SK-N-SH (cell line): ENCODE results near the gene MYOD1. TPM values are rescaled to one million over a fixed set of nuclear protein-coding genes. Genes with fewer than 3 reads are reported as not detected.

Source experiments
- CTCF ChIA-PET: fragments of 300-600, 350-600 bp; formaldehyde crosslinking; extraction: SDS; loops from one replicate; lab custom pipeline; 2021; lab: Yijun Ruan, JAX
- POLR2A ChIA-PET: fragments of 350-600 bp; sonication (Branson Sonifier 250); formaldehyde crosslinking; extraction: SDS; loops from one replicate; lab custom pipeline; 2020; ENCODE audit warnings: antibody characterized with exemption, inconsistent platforms; lab: Yijun Ruan, JAX
- DNase-seq: peaks from one replicate; pipeline ENCODE4 v3.0.0; 2012
- H2AFZ ChIP-seq: fragments of 200-600 bp; sonication (generic); 2 replicates; pipeline ENCODE4 v1.8.1; 2016; ENCODE audit warnings: antibody characterized with exemption, mild to moderate bottlenecking, low read depth
- H3F3A ChIP-seq: fragments of 200-600 bp; sonication (generic); replicated peaks from 2 replicates; pipeline ENCODE3; 2016; ENCODE audit warnings: antibody characterized with exemption, mild to moderate bottlenecking; ENCODE audit not compliant: insufficient read depth
- H3K27ac ChIP-seq, 2 experiments: fragments of 200-500 bp in 1 of 2; fragments of 200-600 bp in 1 of 2; sonication (Bioruptor generic) in 1 of 2; sonication (generic), shearing (Covaris generic) in 1 of 2; 2 replicates each; pipeline versions ENCODE4 v1.5.1 to v1.6.1; 2014 to 2016; ENCODE audit warnings: low read depth in 2 of 2, inconsistent platforms in 1 of 2, low read length in 1 of 2, mild to moderate bottlenecking in 1 of 2, mixed read lengths in 1 of 2
- H3K27me3 ChIP-seq: fragments of 200-600 bp; sonication (generic), shearing (Covaris generic); 2 replicates; pipeline ENCODE4 v1.6.1; 2016; ENCODE audit warnings: mixed run types; ENCODE audit not compliant: insufficient read depth
- H3K36me3 ChIP-seq, 2 experiments: fragments of 200-500 bp in 1 of 2; fragments of 200-600 bp in 1 of 2; sonication (Bioruptor generic) in 1 of 2; sonication (generic) in 1 of 2; replicated peaks in 1 of 2; 2 replicates each; pipeline versions ENCODE3 to v1.5.1; 2014 to 2016; ENCODE audit warnings: low read length in 1 of 2, mild to moderate bottlenecking in 1 of 2; ENCODE audit not compliant: insufficient read depth in 2 of 2, control insufficient read depth in 1 of 2
- H3K4me1 ChIP-seq, 2 experiments: fragments of 200-500 bp in 1 of 2; fragments of 200-600 bp in 1 of 2; sonication (Bioruptor generic) in 1 of 2; sonication (generic), shearing (Covaris generic) in 1 of 2; 2 replicates each; pipeline versions ENCODE4 v1.5.1 to v1.6.1; 2014 to 2016; ENCODE audit warnings: low read depth in 1 of 2, low read length in 1 of 2, mixed run types in 1 of 2; ENCODE audit not compliant: insufficient read depth in 2 of 2, control insufficient read depth in 1 of 2
- H3K4me2 ChIP-seq: fragments of 200-600 bp; sonication (generic), shearing (Covaris generic); 2 replicates; pipeline ENCODE4 v1.6.1; 2017; ENCODE audit warnings: mixed run types
- H3K4me3 ChIP-seq, 2 experiments: fragments of 200-500 bp in 1 of 2; fragments of 200-600 bp in 1 of 2; sonication (Bioruptor generic) in 1 of 2; sonication (generic), shearing (Covaris generic) in 1 of 2; 2 replicates each; pipeline versions ENCODE4 v1.5.1 to v1.8.1; 2014 to 2016; ENCODE audit warnings: low read depth in 2 of 2, inconsistent platforms in 1 of 2, low read length in 1 of 2, mild to moderate bottlenecking in 1 of 2, mixed read lengths in 1 of 2, moderate library complexity in 1 of 2
- H3K79me2 ChIP-seq: fragments of 200-600 bp; sonication (generic); 2 replicates; pipeline ENCODE4 v1.8.1; 2017; ENCODE audit warnings: mild to moderate bottlenecking; ENCODE audit not compliant: insufficient read depth
- H3K9ac ChIP-seq: fragments of 200-600 bp; sonication (generic); 2 replicates; pipeline ENCODE4 v1.6.1; 2017; ENCODE audit warnings: mixed run types
- H3K9me2 ChIP-seq: fragments of 200-600 bp; sonication (generic); 2 replicates; pipeline ENCODE4 v1.6.1; 2017; ENCODE audit warnings: mixed run types
- H3K9me3 ChIP-seq: fragments of 200-600 bp; sonication (generic); 2 replicates; pipeline ENCODE4 v1.6.1; 2017; ENCODE audit warnings: mixed run types, mild to moderate bottlenecking, moderate library complexity
- H4K20me1 ChIP-seq: fragments of 200-600 bp; sonication (generic); 2 replicates; pipeline ENCODE4 v1.6.1; 2017; ENCODE audit warnings: mild to moderate bottlenecking, mixed run types; ENCODE audit not compliant: insufficient read depth
- CHD2 ChIP-seq: fragments of 150-350 bp; IDR thresholded peaks from 2 replicates; pipeline ENCODE4 v1.6.1; 2018; ENCODE audit warnings: low read length; ENCODE audit not compliant: partially characterized antibody
- EP300 ChIP-seq, 2 experiments: IDR thresholded peaks; 2 replicates each; pipeline versions ENCODE4 v1.4.0 to v1.6.1; 2012; ENCODE audit warnings: borderline replicate concordance in 1 of 2, low read depth in 1 of 2, low read length in 1 of 2
- FOSL2 ChIP-seq: IDR thresholded peaks from 2 replicates; pipeline ENCODE4 v1.4.0; 2012; ENCODE audit warnings: low read depth, mild to moderate bottlenecking, moderate library complexity, borderline replicate concordance
- GABPA ChIP-seq: IDR thresholded peaks from 2 replicates; pipeline ENCODE4 v1.4.0; 2012; ENCODE audit warnings: low read depth, mild to moderate bottlenecking
- GATA2 ChIP-seq: sonication (generic); formaldehyde crosslinking; IDR thresholded peaks from 2 replicates; pipeline ENCODE4 v1.5.0; 2020; ENCODE audit warnings: mild to moderate bottlenecking, missing genetic modification reagents
- IRF3 ChIP-seq: fragments of 150-350 bp; IDR thresholded peaks from 2 replicates; pipeline ENCODE4 v1.6.1; 2016; ENCODE audit warnings: mild to moderate bottlenecking, low read depth, low read length
- MXI1 ChIP-seq: IDR thresholded peaks from 2 replicates; pipeline ENCODE4 v1.6.1; 2012; ENCODE audit warnings: mild to moderate bottlenecking, low read depth, low read length, improper control_type of control experiment
- NFIC ChIP-seq: IDR thresholded peaks from 2 replicates; pipeline ENCODE4 v1.4.0; 2012; ENCODE audit warnings: borderline replicate concordance
- POLR2AphosphoS5 ChIP-seq: IDR thresholded peaks from 2 replicates; pipeline ENCODE4 v1.6.1; 2012; ENCODE audit warnings: low read depth, low read length
- RAD21 ChIP-seq: IDR thresholded peaks from 2 replicates; pipeline ENCODE4 v1.6.1; 2012; ENCODE audit warnings: mild to moderate bottlenecking, low read length
- REST ChIP-seq: IDR thresholded peaks from 2 replicates; pipeline ENCODE4 v1.6.1; 2012; ENCODE audit warnings: mild to moderate bottlenecking, low read depth, low read length, moderate library complexity
- RXRA ChIP-seq: IDR thresholded peaks from 2 replicates; pipeline ENCODE4 v1.4.0; 2012; ENCODE audit warnings: low read depth, mild to moderate bottlenecking, borderline replicate concordance
- SMC3 ChIP-seq: IDR thresholded peaks from 2 replicates; pipeline ENCODE4 v1.6.1; 2012; ENCODE audit warnings: low read depth, low read length, improper control_type of control experiment
- TAF1 ChIP-seq: IDR thresholded peaks from 2 replicates; pipeline ENCODE4 v1.6.1; 2012; ENCODE audit warnings: low read depth, mild to moderate bottlenecking, low read length, moderate library complexity, borderline replicate concordance
- TCF12 ChIP-seq: IDR thresholded peaks from 2 replicates; pipeline ENCODE4 v1.4.0; 2012
- TEAD4 ChIP-seq: IDR thresholded peaks from 2 replicates; pipeline ENCODE4 v1.4.0; 2012; ENCODE audit warnings: mild to moderate bottlenecking, borderline replicate concordance; ENCODE audit not compliant: insufficient read depth
- ZBTB33 ChIP-seq: IDR thresholded peaks from 2 replicates; pipeline ENCODE4 v1.4.0; 2012; ENCODE audit warnings: low read depth, borderline replicate concordance
- WGBS: methylation state at CpG from one replicate; pipeline ENCODE4 v1.1.6; 2017; ENCODE audit warnings: low lambda C conversion rate; 5-methylcytosine and 5-hydroxymethylcytosine counted together
- polyA plus RNA-seq, 3 experiments: library from polyadenylated mRNA; depleted of rRNA; stranded (reverse); fragments of >200 nt; gene quantifications; 2 replicates each; pipeline ENCODE4 v1.2.3, GENCODE V29; 2012
- TF ChIP-seq, protein P1 (sequence below): IDR thresholded peaks from 2 replicates; pipeline ENCODE4 v1.4.0; 2012; ENCODE audit warnings: low read depth
- TF ChIP-seq, protein P2 (sequence below): fragments of 150-350 bp; IDR thresholded peaks from 2 replicates; pipeline ENCODE4 v1.6.1; 2017; ENCODE audit warnings: antibody characterized with exemption, low read length, low read depth, borderline replicate concordance

MYOD1 gene
- polyA plus RNA-seq, 1 of the 3 experiments (the other 2 are of a cell fraction) = not detected

- no peaks in the 10 kb centered on the region for H3K4me1 ChIP-seq
- ChIA-PET POLR2A (no interaction called here), CTCF (interaction anchor here (1.0 kb wide), 1 partner anchor 37 kb away, joined by 3 read pairs; no protein-coding TSS in a partner anchor)
- TF ChIP-seq CHD2 (no peak), IRF3 (no peak), RXRA (no peak), TEAD4 (no peak), RAD21 (no peak), GABPA (no peak), REST (no peak), TAF1 (no peak), ZBTB33 (no peak), MXI1 (no peak), POLR2AphosphoS5 (no peak), EP300 (IDR thresholded peaks at IDR 0.05; ENCODE audit: borderline replicate concordance in 1 of 2, low read depth in 1 of 2, low read length in 1 of 2) (no peak), NFIC (no peak), TCF12 (no peak), SMC3 (no peak), FOSL2 (no peak), GATA2 (CRISPR knock-in tag) (no peak)
- TF ChIP-seq, protein P1, sequence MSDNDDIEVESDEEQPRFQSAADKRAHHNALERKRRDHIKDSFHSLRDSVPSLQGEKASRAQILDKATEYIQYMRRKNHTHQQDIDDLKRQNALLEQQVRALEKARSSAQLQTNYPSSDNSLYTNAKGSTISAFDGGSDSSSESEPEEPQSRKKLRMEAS = no peak
- TF ChIP-seq, protein P2, sequence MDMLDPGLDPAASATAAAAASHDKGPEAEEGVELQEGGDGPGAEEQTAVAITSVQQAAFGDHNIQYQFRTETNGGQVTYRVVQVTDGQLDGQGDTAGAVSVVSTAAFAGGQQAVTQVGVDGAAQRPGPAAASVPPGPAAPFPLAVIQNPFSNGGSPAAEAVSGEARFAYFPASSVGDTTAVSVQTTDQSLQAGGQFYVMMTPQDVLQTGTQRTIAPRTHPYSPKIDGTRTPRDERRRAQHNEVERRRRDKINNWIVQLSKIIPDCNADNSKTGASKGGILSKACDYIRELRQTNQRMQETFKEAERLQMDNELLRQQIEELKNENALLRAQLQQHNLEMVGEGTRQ = no peak
- no peak overlapping the region for H3K9ac ChIP-seq
- H2AFZ ChIP-seq = no peak overlapping the region
- H3K4me2 ChIP-seq = no peak overlapping the region
- no peaks in the 10 kb centered on the region for H3K9me3 ChIP-seq
- H3K79me2 ChIP-seq = no peaks in the 10 kb centered on the region
- 30% methylated on average over 4 of the region's 4 CpGs for WGBS
- no peak overlapping the region for H3K27ac ChIP-seq
- no peak for DNase-seq
- H3K27me3 ChIP-seq = peaks cover 13% of the 10 kb centered on the region; the same call in 1 of the 2 replicates
- no peaks in the 10 kb centered on the region for H4K20me1 ChIP-seq
- H3F3A ChIP-seq = no peaks in the 10 kb centered on the region
- no peak overlapping the region for H3K4me3 ChIP-seq
- no peaks in the 10 kb centered on the region for H3K36me3 ChIP-seq
- H3K9me2 ChIP-seq = no peaks in the 10 kb centered on the region
Observed at GRCh38 chr11:17693531-17693930, 25.8 kb upstream of the MYOD1 start.
